NCI-H1092 (cell line): ENCODE data around the gene TRIM9.

Experiments
- DNase-seq: peaks from one replicate; lab custom pipeline; 2025; lab: John Stamatoyannopoulos, UW

The TRIM9 gene

DNA sequence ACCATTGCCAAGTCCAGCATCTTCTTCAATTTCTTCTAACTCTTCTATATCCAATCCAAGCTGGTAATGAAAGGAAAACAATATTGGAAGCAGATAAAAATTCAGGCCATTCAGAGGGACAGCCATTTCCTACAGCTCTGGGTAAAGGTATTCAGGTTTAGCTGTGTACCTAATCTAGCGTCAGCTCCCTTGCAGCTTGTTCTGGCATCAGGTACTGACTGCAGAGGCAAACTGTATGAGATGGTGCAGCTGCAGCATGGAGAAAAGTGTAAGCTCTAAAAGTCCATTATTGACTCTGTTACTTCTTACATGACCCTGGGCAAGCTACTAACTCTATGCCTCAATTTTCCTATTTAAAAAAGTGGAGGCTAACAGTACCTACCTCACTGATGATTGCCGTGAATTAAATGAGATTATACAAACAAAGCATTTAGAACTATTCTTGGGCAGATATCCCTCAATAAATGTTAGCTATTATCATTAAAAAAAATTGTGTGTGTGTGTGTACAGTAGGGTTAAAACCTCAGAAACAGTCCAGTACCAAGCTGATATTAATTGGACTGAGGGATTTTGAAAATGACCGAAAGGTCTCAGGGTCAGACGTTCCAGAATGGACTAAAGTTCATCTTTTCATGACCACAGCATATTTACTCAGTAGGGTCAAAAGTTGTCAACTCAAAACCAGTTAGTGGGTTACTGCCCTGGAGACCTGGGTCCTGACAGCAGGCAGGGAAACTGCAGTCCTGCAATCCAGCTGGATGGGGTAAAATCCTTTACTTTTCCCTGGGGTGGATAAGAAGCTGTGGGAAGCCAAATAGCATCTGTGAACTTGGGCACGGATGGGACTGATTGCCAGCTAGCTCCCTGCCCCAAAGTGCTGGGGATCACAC is 159.5 kb downstream of the TRIM9 start:
- DNase-seq, result no peak

DNA sequence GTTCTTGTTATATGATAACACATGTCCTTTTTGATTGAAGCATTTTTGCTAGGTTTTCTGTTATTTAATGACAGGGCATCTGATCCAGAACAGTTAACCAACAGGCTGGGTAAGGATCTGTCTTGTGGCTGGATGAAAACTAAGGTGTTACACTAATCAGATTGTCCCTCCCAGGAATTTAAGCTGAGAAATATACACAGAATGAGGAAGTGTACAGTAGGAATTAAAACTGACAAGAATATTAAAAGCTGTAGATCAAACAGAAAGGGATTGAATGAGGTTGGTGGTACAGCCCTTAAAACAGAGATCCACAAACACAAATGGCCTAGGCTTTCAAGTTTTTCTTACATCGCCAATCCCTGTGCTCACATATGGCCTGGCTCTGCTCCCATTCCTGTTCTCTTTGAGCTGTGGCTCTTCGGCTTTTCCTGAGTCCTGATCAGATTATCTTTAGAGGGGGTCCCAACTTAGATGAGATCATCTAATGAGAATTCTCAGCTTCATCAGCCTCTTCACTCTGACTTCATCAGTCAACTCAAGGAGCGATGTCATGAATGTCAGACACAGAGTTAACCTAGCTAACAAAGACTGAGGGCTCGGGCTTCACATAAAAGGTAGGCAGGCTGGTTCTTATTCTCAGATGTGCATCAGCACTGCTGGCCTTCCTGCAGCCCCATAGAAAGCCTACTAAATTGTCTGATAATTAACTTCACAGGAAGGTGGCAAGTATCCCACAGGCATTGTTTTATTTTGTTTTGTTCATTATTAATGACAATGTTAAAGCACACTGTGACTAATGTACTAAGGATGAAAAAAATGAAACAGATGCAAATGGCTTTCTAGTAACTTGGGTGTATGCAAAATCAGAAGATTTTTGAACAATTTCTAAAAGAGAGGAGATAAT is 162.1 kb downstream of the TRIM9 start:
- DNase-seq, result no peak

DNA sequence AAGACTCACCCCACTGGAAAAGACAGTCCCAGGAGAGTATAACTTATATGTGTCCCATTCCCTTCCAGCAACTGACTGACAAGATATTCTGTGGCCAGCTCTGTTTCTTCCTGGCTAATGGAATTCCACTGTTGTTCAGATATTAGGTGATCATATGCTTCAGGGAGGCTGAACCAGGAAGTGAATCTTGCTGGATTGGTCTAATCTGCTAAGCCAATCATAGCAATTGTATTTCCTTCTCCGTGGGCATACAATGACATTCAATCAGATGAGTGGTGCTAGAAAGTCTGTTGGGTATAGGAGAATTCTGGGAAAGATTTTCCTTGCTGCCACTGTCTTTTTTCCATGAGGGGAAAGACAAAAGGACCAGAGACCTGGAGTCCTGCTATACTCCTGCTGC is 162.7 kb downstream of the TRIM9 start:
- DNase-seq, result no peak

DNA sequence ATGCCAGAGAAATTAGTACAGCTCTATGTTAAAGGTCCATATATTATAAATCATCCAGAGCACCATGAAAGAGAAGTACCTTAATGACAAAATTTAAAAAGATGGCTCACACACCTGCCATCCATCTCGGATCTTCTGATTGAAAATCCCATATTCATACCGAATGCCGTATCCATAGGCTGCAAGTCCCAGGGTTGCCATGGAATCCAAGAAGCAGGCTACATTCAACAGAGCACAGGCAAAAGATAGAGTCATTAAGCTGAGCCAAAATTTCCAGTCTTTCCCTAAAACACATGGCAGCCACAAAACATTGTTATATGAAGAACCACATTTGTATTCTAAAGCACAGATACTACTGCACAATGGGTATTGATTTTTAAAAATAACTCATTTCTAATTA is 163.3 kb downstream of the TRIM9 start:
- no peak for DNase-seq

DNA sequence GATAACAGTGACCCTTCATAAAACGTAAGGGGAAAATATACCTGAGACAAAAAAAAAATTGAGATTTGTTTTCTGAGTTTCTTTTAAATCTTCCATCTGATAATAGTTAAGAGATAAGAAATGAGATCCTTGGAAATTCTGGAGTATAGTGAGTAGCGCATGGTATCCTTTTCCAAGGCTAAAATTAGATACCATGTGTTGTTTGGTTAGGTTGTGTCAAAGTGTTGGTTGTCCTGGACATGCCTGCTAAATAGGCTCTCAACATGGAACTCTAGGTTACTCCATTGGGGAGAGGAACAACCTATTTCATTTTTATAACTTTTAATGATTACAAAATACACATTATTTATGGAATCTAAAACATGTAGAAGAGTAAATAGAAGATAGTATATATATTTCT is 165.4 kb downstream of the TRIM9 start:
- DNase-seq, result no peak

DNA sequence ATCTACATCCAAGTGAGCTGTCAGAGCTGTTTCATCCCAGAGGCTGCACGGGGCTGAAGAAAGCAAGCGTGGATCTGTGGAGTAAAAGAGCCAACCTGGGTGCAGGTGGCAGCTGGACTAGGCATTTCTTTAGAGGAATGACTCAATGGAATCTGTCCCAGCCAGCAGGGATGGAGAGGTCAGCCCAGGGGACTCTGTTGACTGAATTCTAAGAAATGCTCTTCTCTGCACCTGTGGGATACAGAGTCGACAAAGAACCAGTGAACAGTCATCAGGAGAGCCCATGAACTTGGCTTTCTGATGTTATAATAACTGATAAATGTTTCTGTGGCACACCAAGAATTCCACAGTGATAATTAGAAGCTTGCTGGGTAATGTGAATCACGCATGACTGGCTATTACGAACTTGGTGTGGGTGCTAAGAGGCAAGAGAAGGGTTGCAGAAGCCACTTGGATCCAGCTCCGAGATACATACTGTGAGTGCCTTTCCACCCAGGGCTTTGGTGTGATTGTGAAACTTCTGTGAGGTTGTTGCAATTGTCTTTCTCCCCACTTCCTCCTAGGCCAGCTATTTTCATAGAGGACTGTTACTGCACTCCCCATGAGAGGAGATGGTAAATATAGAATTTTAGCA is 166.8 kb downstream of the TRIM9 start:
- DNase-seq, result no peak

DNA sequence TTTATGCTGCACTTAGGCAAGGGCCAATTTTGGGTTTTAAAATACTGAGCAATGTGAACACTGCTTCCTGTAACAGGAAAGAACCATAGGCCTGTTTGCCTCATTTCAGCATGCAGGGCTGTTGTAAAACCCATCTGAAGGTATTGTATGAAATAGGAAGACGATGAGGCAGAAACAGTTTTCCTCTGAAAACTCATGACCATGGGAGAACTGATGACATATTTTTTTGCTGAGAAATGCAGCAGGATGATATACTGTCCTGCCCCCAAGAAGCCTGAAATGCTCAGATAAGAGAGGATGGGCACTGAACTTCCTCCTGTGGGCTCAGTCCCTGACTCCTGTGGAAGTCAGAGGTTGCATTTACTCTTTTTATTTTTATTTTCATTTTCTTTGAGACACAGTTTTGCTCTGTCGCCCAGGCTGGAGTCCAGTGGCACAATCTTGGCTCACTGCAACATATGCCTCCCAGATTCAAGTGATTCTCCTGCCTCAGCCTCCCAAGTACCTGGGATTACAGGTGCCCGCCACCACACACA is 168.0 kb downstream of the TRIM9 start:
- DNase-seq, result no peak
